OCI-LY7 (cell line): Measurements from ENCODE around the gene MACO1.
"Not testable (repeated sequence)": the region's sequence is repeated elsewhere in the genome, so short reads cannot be mapped to it uniquely, and the experiment has no call there.

Source experiments
- CTCF ChIP-seq: fragments of 200-600 bp; sonication (generic); conservative IDR thresholded peaks from 2 replicates; pipeline ENCODE4 v1.5.1; 2014; ENCODE audit warnings: mild to moderate bottlenecking, antibody characterized with exemption, low read length, moderate library complexity, mixed read lengths
- EZH2phosphoT487 ChIP-seq: fragments of 200-600 bp; sonication (generic); IDR thresholded peaks from 2 replicates; pipeline ENCODE4 v1.6.1; 2018; ENCODE audit warnings: low read depth, borderline replicate concordance, mild to moderate bottlenecking, mixed run types, antibody characterized with exemption, low read length, moderate library complexity, mixed read lengths

- TF ChIP-seq CTCF, EZH2phosphoT487: not testable (repeated sequence)
These were observed 13.4 kb upstream of the MACO1 start for GRCh38 chr1:25417280-25417679.
